ENCODE results near the gene PRPF31.

PRPF31 gene

DNA sequence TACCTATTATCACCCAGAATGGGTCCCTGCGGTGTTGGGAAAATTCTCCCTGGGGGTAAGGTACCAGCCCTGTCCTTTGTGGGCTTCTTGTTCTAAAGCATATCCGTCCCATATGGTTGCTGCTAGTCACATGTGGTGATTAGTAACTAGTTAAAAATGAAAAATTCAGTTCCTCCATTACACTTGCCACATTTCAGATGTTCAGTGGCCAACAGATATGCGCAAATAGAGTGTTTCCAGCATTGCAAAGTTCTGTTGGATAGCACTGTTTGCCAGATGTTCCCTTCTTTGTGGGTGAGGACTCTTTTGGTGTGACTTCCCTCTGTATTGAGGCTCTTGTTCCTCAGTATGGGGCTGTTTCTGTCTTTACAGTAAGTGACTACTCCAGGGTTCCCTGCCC, 25.8 kb downstream of the PRPF31 start:
- H3K4me3 ChIP-seq (ENCODE audit: low read length) = no peak overlapping the region
- TF ChIP-seq, protein P1, sequence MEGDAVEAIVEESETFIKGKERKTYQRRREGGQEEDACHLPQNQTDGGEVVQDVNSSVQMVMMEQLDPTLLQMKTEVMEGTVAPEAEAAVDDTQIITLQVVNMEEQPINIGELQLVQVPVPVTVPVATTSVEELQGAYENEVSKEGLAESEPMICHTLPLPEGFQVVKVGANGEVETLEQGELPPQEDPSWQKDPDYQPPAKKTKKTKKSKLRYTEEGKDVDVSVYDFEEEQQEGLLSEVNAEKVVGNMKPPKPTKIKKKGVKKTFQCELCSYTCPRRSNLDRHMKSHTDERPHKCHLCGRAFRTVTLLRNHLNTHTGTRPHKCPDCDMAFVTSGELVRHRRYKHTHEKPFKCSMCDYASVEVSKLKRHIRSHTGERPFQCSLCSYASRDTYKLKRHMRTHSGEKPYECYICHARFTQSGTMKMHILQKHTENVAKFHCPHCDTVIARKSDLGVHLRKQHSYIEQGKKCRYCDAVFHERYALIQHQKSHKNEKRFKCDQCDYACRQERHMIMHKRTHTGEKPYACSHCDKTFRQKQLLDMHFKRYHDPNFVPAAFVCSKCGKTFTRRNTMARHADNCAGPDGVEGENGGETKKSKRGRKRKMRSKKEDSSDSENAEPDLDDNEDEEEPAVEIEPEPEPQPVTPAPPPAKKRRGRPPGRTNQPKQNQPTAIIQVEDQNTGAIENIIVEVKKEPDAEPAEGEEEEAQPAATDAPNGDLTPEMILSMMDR (IDR thresholded peaks at IDR 0.05; ENCODE audit: insufficient read depth, low read depth, low read length, missing control alignments) = no peak
- DNase-seq (ENCODE audit: low read depth) = no peak

DNA sequence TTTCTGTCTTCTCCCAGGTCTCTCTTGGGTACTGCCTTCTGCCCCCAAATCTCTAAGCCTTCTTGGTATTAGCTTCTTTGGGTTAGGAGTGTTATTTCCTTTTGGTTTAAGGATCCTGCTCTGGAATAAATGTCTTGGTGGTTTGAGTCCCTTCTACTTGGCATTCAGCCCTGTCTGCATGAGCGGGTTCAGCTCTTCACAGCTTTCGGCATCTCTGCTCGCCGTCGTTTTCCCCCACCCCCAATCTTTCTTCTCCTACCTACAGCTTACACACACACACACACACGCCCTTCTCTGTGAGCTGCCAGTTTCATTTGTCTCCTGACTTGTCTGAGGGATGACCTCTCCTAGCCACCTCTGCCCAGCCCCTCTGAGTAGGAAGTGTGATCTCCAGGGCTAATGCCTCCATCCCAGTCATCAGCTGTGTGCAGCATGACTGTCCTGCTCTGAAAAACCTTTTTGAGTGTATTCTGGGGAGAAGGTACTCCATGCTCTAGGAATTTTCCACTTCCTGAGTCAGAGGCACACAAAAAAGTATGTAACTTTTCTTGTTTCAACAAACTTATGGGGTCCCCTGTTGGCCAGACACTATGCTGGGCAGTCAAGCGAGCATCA, 26.7 kb downstream of the PRPF31 start:
- TF ChIP-seq, protein P1 (IDR thresholded peaks at IDR 0.05; ENCODE audit: insufficient read depth, low read depth, low read length, missing control alignments) = no peak
- H3K4me3 ChIP-seq (ENCODE audit: low read length) = no peak overlapping the region
- DNase-seq (ENCODE audit: low read depth) = no peak

DNA sequence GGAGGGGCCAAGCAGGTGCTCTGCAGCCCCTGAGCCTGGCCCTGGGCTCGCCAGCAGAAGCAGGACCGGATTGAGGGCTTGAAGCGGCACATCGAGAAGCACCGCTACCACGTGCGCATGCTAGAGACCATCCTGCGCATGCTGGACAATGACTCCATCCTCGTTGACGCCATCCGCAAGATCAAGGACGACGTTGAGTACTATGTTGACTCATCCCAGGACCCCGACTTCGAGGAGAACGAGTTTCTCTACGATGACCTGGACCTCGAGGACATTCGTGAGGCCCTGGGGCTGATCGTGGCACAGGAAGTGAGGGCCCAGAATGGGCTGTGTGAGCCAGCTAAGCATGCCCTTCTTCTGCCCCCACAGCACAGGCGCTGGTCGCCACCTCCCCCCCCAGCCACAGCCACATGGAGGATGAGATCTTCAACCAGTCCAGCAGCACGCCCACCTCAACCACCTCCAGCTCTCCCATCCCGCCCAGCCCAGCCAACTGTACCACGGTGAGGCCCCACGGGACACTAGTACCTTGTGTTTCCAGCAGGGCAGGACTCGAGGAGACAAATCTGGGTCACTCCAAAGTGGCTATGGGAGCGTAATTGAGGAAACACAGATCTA, 30.1 kb downstream of the PRPF31 start:
- no peak for DNase-seq (ENCODE audit: low read depth)
- TF ChIP-seq, protein P1 (IDR thresholded peaks at IDR 0.05; ENCODE audit: insufficient read depth, low read depth, low read length, missing control alignments) = no peak

DNA sequence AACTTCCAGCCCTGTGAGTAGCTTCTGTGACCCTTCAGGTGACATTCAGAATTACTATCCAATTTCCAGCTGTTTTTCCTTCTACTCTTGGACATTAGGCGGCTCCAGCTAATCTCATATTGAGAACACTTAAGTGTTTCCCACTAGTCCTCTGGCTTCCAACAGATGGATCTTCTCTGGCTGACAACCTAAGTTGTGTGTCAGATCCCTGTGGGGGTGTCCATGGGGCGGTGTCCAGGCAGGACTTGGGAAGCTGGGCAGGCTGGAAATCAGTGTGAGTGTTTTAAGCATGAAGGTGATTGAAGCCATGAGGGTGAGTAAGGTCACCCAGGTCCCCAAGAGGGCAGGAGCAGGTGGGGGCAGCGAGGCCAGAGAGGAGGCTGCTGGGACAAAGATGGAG, 32.1 kb downstream of the PRPF31 start:
- TF ChIP-seq, protein P1 (IDR thresholded peaks at IDR 0.05; ENCODE audit: insufficient read depth, low read depth, low read length, missing control alignments) = no peak
- no peak for DNase-seq (ENCODE audit: low read depth)
- no peak overlapping the region for H3K4me3 ChIP-seq (ENCODE audit: low read length)

More for the DNA sequence above, 30.1 kb downstream of the PRPF31 start:
- no peak overlapping the region for H3K4me3 ChIP-seq (ENCODE audit: low read length)

DNA sequence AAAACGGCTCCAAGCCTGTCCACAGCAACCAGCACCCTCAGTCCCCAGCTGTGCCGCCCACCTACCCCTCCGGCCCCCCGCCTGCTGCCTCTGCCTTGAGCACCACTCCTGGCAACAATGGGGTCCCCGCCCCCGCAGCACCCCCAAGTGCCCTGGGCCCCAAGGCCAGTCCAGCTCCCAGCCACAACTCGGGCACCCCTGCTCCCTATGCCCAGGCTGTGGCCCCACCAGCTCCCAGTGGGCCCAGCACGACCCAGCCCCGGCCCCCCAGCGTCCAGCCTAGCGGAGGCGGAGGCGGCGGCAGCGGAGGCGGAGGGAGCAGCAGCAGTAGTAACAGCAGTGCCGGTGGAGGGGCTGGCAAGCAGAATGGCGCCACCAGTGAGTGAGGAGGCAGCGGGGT, 32.6 kb downstream of the PRPF31 start:
- H3K4me3 ChIP-seq (ENCODE audit: low read length) = no peak overlapping the region
- TF ChIP-seq, protein P1 (IDR thresholded peaks at IDR 0.05; ENCODE audit: insufficient read depth, low read depth, low read length, missing control alignments) = no peak
- DNase-seq (ENCODE audit: low read depth) = no peak

DNA sequence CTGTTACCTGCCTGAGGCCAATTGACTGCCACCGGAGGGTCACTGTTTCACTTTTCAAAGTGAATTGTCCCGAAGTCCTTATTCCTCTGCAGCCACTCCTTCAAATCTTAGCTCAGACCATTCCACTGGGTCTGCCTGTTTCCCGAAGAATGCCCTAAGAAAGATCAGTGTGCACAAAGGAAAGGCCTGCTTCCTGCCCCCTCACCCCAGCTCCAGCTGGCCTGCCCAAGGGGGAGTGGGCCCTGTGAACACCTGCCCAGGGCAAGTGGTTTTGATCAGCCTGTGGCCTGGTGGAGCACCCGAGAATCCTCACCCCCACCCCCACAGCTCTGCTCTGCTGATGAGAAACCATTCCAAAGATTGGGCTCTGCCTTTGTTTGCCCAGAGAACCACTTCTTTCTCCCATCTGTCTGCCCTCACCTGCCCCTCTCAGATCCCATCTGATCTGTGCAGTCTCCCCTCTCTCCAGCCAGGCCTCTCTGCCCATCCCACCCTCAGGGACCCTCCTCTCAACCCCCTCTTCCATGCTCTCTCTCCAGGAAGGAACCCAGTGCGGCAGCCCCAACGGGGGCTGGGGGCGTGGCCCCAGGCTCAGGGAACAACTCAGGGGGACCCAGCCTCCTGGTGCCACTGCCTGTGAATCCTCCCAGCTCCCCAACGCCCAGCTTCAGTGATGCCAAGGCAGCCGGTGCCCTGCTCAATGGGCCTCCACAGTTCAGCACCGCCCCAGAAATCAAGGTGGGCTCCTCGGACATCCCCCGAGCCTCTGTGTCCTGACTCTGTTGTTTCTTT, 33.7 kb downstream of the PRPF31 start:
- no peak for DNase-seq (ENCODE audit: low read depth)
- no peak overlapping the region for H3K4me3 ChIP-seq (ENCODE audit: low read length)
- TF ChIP-seq, protein P1 (IDR thresholded peaks at IDR 0.05; ENCODE audit: insufficient read depth, low read depth, low read length, missing control alignments) = no peak
